Left lung (tissue), 10 donors: ENCODE data around the gene CHST9. TPM values are rescaled to one million over a fixed set of nuclear protein-coding genes. Genes with fewer than 3 reads are reported as not detected.

Experiments used
- ATAC-seq: fragments of 200-7000 bp; cut with Tn5 transposase; one replicate; pipeline ENCODE4 v1.9.1; 2020; ENCODE audit warnings: moderate library complexity
- DNase-seq, 4 donors: peaks; one replicate each; pipeline ENCODE4 v3.0.0-alpha.2; 2013 to 2020
- H3K27ac ChIP-seq, 2 donors: fragments of 200-600 bp; sonication (generic) in 1 of 2; one replicate each; pipeline versions ENCODE4 v1.5.0 to v1.8.0; 2020 to 2021
- H3K27me3 ChIP-seq, 2 donors: fragments of 200-600 bp; sonication (generic) in 1 of 2; one replicate each; pipeline versions ENCODE4 v1.5.0 to v1.8.0; 2020 to 2021
- H3K36me3 ChIP-seq, 2 donors: fragments of 200-600 bp; sonication (generic) in 1 of 2; one replicate each; pipeline versions ENCODE4 v1.5.0 to v1.8.0; 2020 to 2021
- H3K4me1 ChIP-seq, 2 donors: fragments of 200-600 bp; one replicate each; pipeline ENCODE4 v1.8.0; 2021
- H3K4me3 ChIP-seq, 2 donors: fragments of 200-600 bp; sonication (generic) in 1 of 2; one replicate each; pipeline versions ENCODE4 v1.5.0 to v1.8.0; 2020 to 2021; ENCODE audit warnings: mild to moderate bottlenecking in 1 of 2
- H3K9me3 ChIP-seq, 2 donors: fragments of 200-600 bp; sonication (generic) in 1 of 2; one replicate each; pipeline versions ENCODE4 v1.5.0 to v1.8.0; 2020 to 2021
- CTCF ChIP-seq, 2 donors: fragments of 200-600 bp; sonication (generic) in 1 of 2; IDR thresholded peaks; one replicate each; pipeline versions ENCODE4 v1.5.0 to v1.8.0; 2021; ENCODE audit warnings: antibody characterized with exemption in 2 of 2
- intact Hi-C, 2 donors: fragments of 100-400 bp; cut with DNase I; formaldehyde crosslinking; loops; one replicate each; pipeline versions ENCODE4 v1.11.2 to v1.14.2; 2022
- polyA plus RNA-seq, 6 donors: library from polyadenylated mRNA; unstranded; fragments of 120-200 nt; gene quantifications; one replicate each; pipeline ENCODE4 v1.2.1, GENCODE V29; 2013; ENCODE audit not compliant: insufficient read length in 6 of 6
- total RNA-seq, 2 donors: library from RNA; stranded (reverse); fragmentation: NEBNext Ultra II Directional; extraction: Animal tissue kit (Norgen Biotek cat#: 25700); gene quantifications; one replicate each; pipeline ENCODE4 v1.2.1, GENCODE V29; 2021
- donor health status: DM: no; HTN: yes; CAD: no.
- donor health status: DM: no; HTN: no; CAD: no.

CHST9 gene
- total and polyA plus RNA-seq, 8 donors = 0.12 to 4.2 (median 2.6) TPM

GRCh38 chr18:27054926-27055325 is 130.2 kb downstream of the CHST9 start:
- DNase-seq (no peak), ATAC-seq (no peak)
- no peak for TF ChIP-seq CTCF (IDR thresholded peaks at IDR 0.05)
- H3K4me3 ChIP-seq = no peak overlapping the region
- H3K36me3 ChIP-seq = no peaks in the 10 kb centered on the region
- no peaks in the 10 kb centered on the region for H3K4me1 ChIP-seq
- no peaks in the 10 kb centered on the region for H3K27me3 ChIP-seq
- H3K27ac ChIP-seq = no peak overlapping the region
- intact Hi-C loops = no loop called here
- no peaks in the 10 kb centered on the region for H3K9me3 ChIP-seq

GRCh38 chr18:27049969-27050368 is 135.1 kb downstream of the CHST9 start:
- Histone ChIP-seq H3K36me3 (no peaks in the 10 kb centered on the region), H3K9me3 (no peaks in the 10 kb centered on the region), H3K27me3 (no peaks in the 10 kb centered on the region), H3K27ac (no peak overlapping the region), H3K4me1 (no peaks in the 10 kb centered on the region), H3K4me3 (no peak overlapping the region)
- ATAC-seq = no peak
- no peak for TF ChIP-seq CTCF (IDR thresholded peaks at IDR 0.05)
- DNase-seq = peak in 2 of 4 donors; percentile 15 to 24
- intact Hi-C loops = no loop called here

DNA sequence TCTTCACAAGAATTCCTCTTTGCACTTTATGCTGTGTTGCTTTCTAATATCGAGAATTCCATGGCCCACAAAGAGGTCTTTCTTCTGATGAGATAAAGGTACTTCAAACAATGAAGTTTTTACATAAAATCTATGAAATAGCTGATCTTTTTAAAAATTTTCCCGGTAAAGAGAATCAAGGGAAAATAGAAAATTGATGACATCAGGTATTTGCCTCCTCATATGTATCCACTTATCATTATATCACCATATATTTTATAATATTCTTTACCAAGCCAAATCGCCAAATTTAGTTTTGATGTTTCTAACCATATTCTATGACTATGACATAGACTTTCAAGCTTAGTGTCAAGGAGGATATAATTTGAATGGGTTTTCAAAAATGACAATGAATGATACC is 139.8 kb downstream of the CHST9 start:
- TF ChIP-seq CTCF (IDR thresholded peaks at IDR 0.05) = no peak
- Histone ChIP-seq H3K4me1 (no peaks in the 10 kb centered on the region), H3K36me3 (no peaks in the 10 kb centered on the region), H3K9me3 (no peaks in the 10 kb centered on the region), H3K4me3 (no peak overlapping the region), H3K27ac (no peak overlapping the region), H3K27me3 (no peaks in the 10 kb centered on the region)
- no peak for ATAC-seq
- no peak for DNase-seq
- intact Hi-C loops = no loop called here

- Histone ChIP-seq H3K27ac (no peak overlapping the region), H3K9me3 (no peaks in the 10 kb centered on the region), H3K36me3 (no peaks in the 10 kb centered on the region), H3K4me3 (no peak overlapping the region), H3K4me1 (no peaks in the 10 kb centered on the region), H3K27me3 (no peaks in the 10 kb centered on the region)
- DNase-seq (no peak), ATAC-seq (no peak)
- intact Hi-C loops = no loop called here
- TF ChIP-seq CTCF (IDR thresholded peaks at IDR 0.05) = no peak
Observed at GRCh38 chr18:27042177-27042576, 142.9 kb downstream of the CHST9 start.

- no peaks in the 10 kb centered on the region for H3K9me3 ChIP-seq
- H3K36me3 ChIP-seq = no peaks in the 10 kb centered on the region
- no peak overlapping the region for H3K27ac ChIP-seq
- no peak for TF ChIP-seq CTCF (IDR thresholded peaks at IDR 0.05)
- DNase-seq (no peak), ATAC-seq (no peak)
- intact Hi-C loops = no loop called here
- H3K27me3 ChIP-seq = no peaks in the 10 kb centered on the region
- H3K4me1 ChIP-seq = no peaks in the 10 kb centered on the region
- H3K4me3 ChIP-seq = no peak overlapping the region
Observed at GRCh38 chr18:27040796-27041195, 144.3 kb downstream of the CHST9 start.
